ENCODE measurements around the gene USP26.

DNA sequence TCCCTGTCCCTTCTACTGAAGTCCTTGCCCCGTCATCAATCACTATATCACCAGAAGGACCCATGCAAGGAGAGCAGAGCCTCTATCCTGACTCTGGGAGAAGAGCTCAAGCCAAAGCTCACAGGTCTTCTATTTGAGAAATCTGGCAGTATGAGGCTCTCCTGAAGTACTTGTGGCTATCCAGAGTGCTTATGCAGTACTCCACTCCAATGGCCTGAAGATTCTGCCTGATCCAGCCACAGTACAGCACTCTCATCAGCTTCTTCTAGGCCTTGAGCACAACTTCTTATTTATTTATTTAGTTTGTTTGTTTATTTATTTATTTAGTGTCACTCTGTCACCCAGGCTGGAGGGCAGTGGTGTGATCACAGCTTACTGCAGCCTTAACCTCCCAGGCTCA, 13.0 kb downstream of the USP26 start:
- no peak for TF ChIP-seq CTCF (IDR thresholded peaks at IDR 0.05; ENCODE audit: low read length)
- no peak for TF ChIP-seq EZH2phosphoT487 (IDR thresholded peaks at IDR 0.05; ENCODE audit: low read length)

Data from MM.1S (cell line).